ENCODE results near the gene CD58.

The CD58 gene

GRCh38 chr1:116587501-116588227 lies 16.8 kb upstream of the CD58 start:
- no peak for DNase-seq (ENCODE audit: low read depth)
- no peak overlapping the region for H3K4me3 ChIP-seq (ENCODE audit: low read depth, low read length)
- TF ChIP-seq CTCF (IDR thresholded peaks at IDR 0.05; ENCODE audit: low read depth, low read length) (no peak), MYC (IDR thresholded peaks at IDR 0.05; ENCODE audit: low read depth, low read length) (no peak), MAX (IDR thresholded peaks at IDR 0.05; ENCODE audit: low read depth, low read length) (no peak), POLR2A (IDR thresholded peaks at IDR 0.05; ENCODE audit: extremely low read depth, insufficient read length) (no peak)

- TF ChIP-seq MYC (IDR thresholded peaks at IDR 0.05; ENCODE audit: low read depth, low read length) (no peak), MAX (IDR thresholded peaks at IDR 0.05; ENCODE audit: low read depth, low read length) (no peak), POLR2A (IDR thresholded peaks at IDR 0.05; ENCODE audit: extremely low read depth, insufficient read length) (no peak), CTCF (IDR thresholded peaks at IDR 0.05; ENCODE audit: low read depth, low read length) (no peak)
- H3K4me3 ChIP-seq (ENCODE audit: low read depth, low read length), result no peak overlapping the region
- no peak for DNase-seq (ENCODE audit: low read depth)
Observed at GRCh38 chr1:116586741-116587143, 15.9 kb upstream of the CD58 start.

GRCh38 chr1:116585886-116586285 lies 15.1 kb upstream of the CD58 start:
- no peak overlapping the region for H3K4me3 ChIP-seq (ENCODE audit: low read depth, low read length)
- TF ChIP-seq POLR2A (IDR thresholded peaks at IDR 0.05; ENCODE audit: extremely low read depth, insufficient read length), result no peak
- TF ChIP-seq CTCF (IDR thresholded peaks at IDR 0.05; ENCODE audit: low read depth, low read length), result no peak
- no peak for TF ChIP-seq MYC (IDR thresholded peaks at IDR 0.05; ENCODE audit: low read depth, low read length)
- no peak for TF ChIP-seq MAX (IDR thresholded peaks at IDR 0.05; ENCODE audit: low read depth, low read length)
- no peak for DNase-seq (ENCODE audit: low read depth)

GRCh38 chr1:116581323-116581885 lies 10.6 kb upstream of the CD58 start:
- DNase-seq (ENCODE audit: low read depth), result no peak
- no peak overlapping the region for H3K4me3 ChIP-seq (ENCODE audit: low read depth, low read length)
- TF ChIP-seq MYC (IDR thresholded peaks at IDR 0.05; ENCODE audit: low read depth, low read length) (no peak), CTCF (IDR thresholded peaks at IDR 0.05; ENCODE audit: low read depth, low read length) (no peak), MAX (IDR thresholded peaks at IDR 0.05; ENCODE audit: low read depth, low read length) (no peak), POLR2A (IDR thresholded peaks at IDR 0.05; ENCODE audit: extremely low read depth, insufficient read length) (no peak)

GRCh38 chr1:116580446-116581322 lies 9.9 kb upstream of the CD58 start:
- no peak overlapping the region for H3K4me3 ChIP-seq (ENCODE audit: low read depth, low read length)
- DNase-seq (ENCODE audit: low read depth), result no peak
- no peak for TF ChIP-seq MAX (IDR thresholded peaks at IDR 0.05; ENCODE audit: low read depth, low read length)
- no peak for TF ChIP-seq POLR2A (IDR thresholded peaks at IDR 0.05; ENCODE audit: extremely low read depth, insufficient read length)
- TF ChIP-seq CTCF (IDR thresholded peaks at IDR 0.05; ENCODE audit: low read depth, low read length), result no peak
